Gastrocnemius medialis (tissue), 4 donors: ENCODE data around the gene ARHGAP6. TPM values are rescaled to one million over a fixed set of nuclear protein-coding genes. Genes with fewer than 3 reads are reported as not detected.
"Not testable (repeated sequence)": the region's sequence is repeated elsewhere in the genome, so short reads cannot be mapped to it uniquely, and the experiment has no call there.

ENCODE experiments used
- ATAC-seq, 2 donors: fragments of 150-250 bp; one replicate each; pipeline ENCODE4 v1.9.1; 2016
- DNase-seq, 2 donors: peaks; one replicate each; pipeline ENCODE4 v3.0.0-alpha.2; 2019
- H3K27ac ChIP-seq, 4 donors: fragments of 200-600 bp; sonication (generic); 1 replicate in 1 of 4; 2 replicates in 3 of 4; pipeline ENCODE4 v1.5.1; 2016 to 2018; ENCODE audit warnings: mild to moderate bottlenecking in 2 of 4, moderate library complexity in 1 of 4
- H3K27me3 ChIP-seq, 3 donors: fragments of 200-600 bp; sonication (generic) in 2 of 3; 1 replicate in 1 of 3; 2 replicates in 2 of 3; pipeline versions ENCODE4 v1.5.1 to v1.6.0; 2016 to 2019; ENCODE audit warnings: mild to moderate bottlenecking in 1 of 3, moderate library complexity in 1 of 3
- H3K36me3 ChIP-seq, 2 donors: fragments of 200-600 bp; sonication (generic) in 1 of 2; one replicate each; pipeline ENCODE4 v1.5.1; 2017 to 2018
- H3K4me1 ChIP-seq, 2 donors: fragments of 200-600 bp; sonication (generic) in 1 of 2; one replicate each; pipeline ENCODE4 v1.5.1; 2016 to 2017; ENCODE audit warnings: mild to moderate bottlenecking in 2 of 2
- H3K4me3 ChIP-seq, 4 donors: fragments of 200-600 bp; sonication (generic) in 3 of 4; 1 replicate in 1 of 4; 2 replicates in 3 of 4; pipeline ENCODE4 v1.5.1; 2016 to 2019; ENCODE audit warnings: mild to moderate bottlenecking in 2 of 4
- H3K9me3 ChIP-seq, 3 donors: fragments of 200-600 bp; sonication (generic) in 2 of 3; 1 replicate in 1 of 3; 2 replicates in 2 of 3; pipeline ENCODE4 v1.5.1; 2016 to 2019
- CTCF ChIP-seq, 5 experiments: fragments of 450-650 bp in 3 of 5; fragments of 200-600 bp in 2 of 5; sonication (generic) in 2 of 5; IDR thresholded peaks in 4 of 5; conservative IDR thresholded peaks in 1 of 5; 1 replicate in 4 of 5; 2 replicates in 1 of 5; pipeline ENCODE4 v1.5.1; 2016 to 2019; ENCODE audit warnings: antibody characterized with exemption in 5 of 5, mild to moderate bottlenecking in 3 of 5, moderate library complexity in 3 of 5
- POLR2A ChIP-seq, 2 donors: fragments of 450-650 bp; IDR thresholded peaks; one replicate each; pipeline ENCODE4 v1.6.1; 2017; ENCODE audit warnings: antibody characterized with exemption in 2 of 2, mild to moderate bottlenecking in 2 of 2, moderate library complexity in 2 of 2
- in situ Hi-C, 4 donors: fragments of 200-750 bp; cut with MboI; loops; one replicate each; pipeline versions ENCODE4 v1.15.0 to v1.8.0; 2017; ENCODE audit warnings: low sequenced_read_pairs in 4 of 4
- intact Hi-C: fragments of 100-400 bp; cut with DNase I; formaldehyde crosslinking; loops from one replicate; pipeline ENCODE4 v1.15.1; 2023; ENCODE audit warnings: low total_unique reads
- total RNA-seq, 4 donors: library from RNA; depleted of rRNA; stranded (reverse); fragments of >200 nt; gene quantifications; one replicate each; pipeline versions ENCODE4 v1.1.0 to v1.2.3, GENCODE V29; 2016

Gene ARHGAP6
- total RNA-seq, 4 donors from 2014 or later, result 10.7 to 18.0 (median 14.9) TPM

- TF ChIP-seq CTCF (IDR thresholded peaks at IDR 0.05 in 4 of 5, conservative IDR thresholded peaks at IDR 0.05 in 1 of 5), result no peak
- no peak for TF ChIP-seq POLR2A (IDR thresholded peaks at IDR 0.05)
- H3K4me1 ChIP-seq, result peaks cover 2% of the 10 kb centered on the region in 2 donors
- H3K9me3 ChIP-seq, result no peaks in the 10 kb centered on the region
- intact Hi-C loops, result no loop called here
- H3K4me3 ChIP-seq, result no peak overlapping the region
- DNase-seq, result no peak
- H3K36me3 ChIP-seq, result no peaks in the 10 kb centered on the region
- no peak for ATAC-seq
- no peaks in the 10 kb centered on the region for H3K27me3 ChIP-seq
- in situ Hi-C loops, result no loop called here
- no peak overlapping the region for H3K27ac ChIP-seq
Measured at GRCh38 chrX:11239230-11239629, 426.5 kb downstream of the ARHGAP6 start.

GRCh38 chrX:11235377-11235776 lies 430.3 kb downstream of the ARHGAP6 start:
- H3K4me3 ChIP-seq, DNase-seq, H3K36me3 ChIP-seq, H3K4me1 ChIP-seq, in situ Hi-C loops, ATAC-seq, H3K27me3 ChIP-seq, H3K9me3 ChIP-seq, intact Hi-C loops, H3K27ac ChIP-seq: not testable (repeated sequence)

- in situ Hi-C loops (no loop called here), intact Hi-C loops (no loop called here)
- no peak for DNase-seq
- no peak for TF ChIP-seq POLR2A (IDR thresholded peaks at IDR 0.05)
- TF ChIP-seq CTCF (IDR thresholded peaks at IDR 0.05 in 4 of 5, conservative IDR thresholded peaks at IDR 0.05 in 1 of 5), result no peak
- no peak for ATAC-seq
- Histone ChIP-seq H3K9me3 (no peaks in the 10 kb centered on the region), H3K36me3 (no peaks in the 10 kb centered on the region), H3K4me1 (no peaks in the 10 kb centered on the region), H3K27ac (no peak overlapping the region), H3K27me3 (no peaks in the 10 kb centered on the region), H3K4me3 (no peak overlapping the region)
Measured at GRCh38 chrX:11215191-11215921, 450.4 kb downstream of the ARHGAP6 start.

- in situ Hi-C loops, result no loop called here
Measured at GRCh38 chrX:11214346-11215190, 451.2 kb downstream of the ARHGAP6 start.

More at GRCh38 chrX:11214346-11215190, 451.2 kb downstream of the ARHGAP6 start:
- DNase-seq (no peak), ATAC-seq (no peak)
- Histone ChIP-seq H3K36me3 (no peaks in the 10 kb centered on the region), H3K27me3 (no peaks in the 10 kb centered on the region), H3K4me1 (no peaks in the 10 kb centered on the region), H3K27ac (no peak overlapping the region), H3K4me3 (no peak overlapping the region), H3K9me3 (no peaks in the 10 kb centered on the region)
- no peak for TF ChIP-seq CTCF (IDR thresholded peaks at IDR 0.05 in 4 of 5, conservative IDR thresholded peaks at IDR 0.05 in 1 of 5)
- no peak for TF ChIP-seq POLR2A (IDR thresholded peaks at IDR 0.05)
- intact Hi-C loops, result no loop called here
